ENCODE measurements around the gene TDRD10.

DNA sequence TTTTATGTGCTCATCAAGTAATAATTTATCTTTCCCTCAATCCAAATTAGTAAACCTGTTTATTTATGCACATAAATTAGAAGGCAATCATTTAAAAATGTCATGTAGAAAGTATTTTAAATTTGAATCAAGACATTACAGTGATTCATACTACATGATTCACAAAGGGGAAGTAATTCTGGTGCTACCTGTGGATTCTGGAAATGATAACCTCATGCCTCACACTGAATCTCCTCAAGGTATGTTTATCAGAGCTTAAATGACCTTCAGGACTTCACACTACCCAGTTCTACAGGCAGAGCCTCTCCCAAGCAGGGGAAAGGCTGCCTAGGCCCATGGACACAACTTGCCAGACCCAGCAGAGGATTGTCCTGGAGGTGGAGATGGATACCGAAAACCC, 25.2 kb upstream of the TDRD10 start:
- TF ChIP-seq, protein P1, sequence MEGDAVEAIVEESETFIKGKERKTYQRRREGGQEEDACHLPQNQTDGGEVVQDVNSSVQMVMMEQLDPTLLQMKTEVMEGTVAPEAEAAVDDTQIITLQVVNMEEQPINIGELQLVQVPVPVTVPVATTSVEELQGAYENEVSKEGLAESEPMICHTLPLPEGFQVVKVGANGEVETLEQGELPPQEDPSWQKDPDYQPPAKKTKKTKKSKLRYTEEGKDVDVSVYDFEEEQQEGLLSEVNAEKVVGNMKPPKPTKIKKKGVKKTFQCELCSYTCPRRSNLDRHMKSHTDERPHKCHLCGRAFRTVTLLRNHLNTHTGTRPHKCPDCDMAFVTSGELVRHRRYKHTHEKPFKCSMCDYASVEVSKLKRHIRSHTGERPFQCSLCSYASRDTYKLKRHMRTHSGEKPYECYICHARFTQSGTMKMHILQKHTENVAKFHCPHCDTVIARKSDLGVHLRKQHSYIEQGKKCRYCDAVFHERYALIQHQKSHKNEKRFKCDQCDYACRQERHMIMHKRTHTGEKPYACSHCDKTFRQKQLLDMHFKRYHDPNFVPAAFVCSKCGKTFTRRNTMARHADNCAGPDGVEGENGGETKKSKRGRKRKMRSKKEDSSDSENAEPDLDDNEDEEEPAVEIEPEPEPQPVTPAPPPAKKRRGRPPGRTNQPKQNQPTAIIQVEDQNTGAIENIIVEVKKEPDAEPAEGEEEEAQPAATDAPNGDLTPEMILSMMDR (conservative IDR thresholded peaks at IDR 0.05; ENCODE audit: low read depth, low read length): no peak
- TF ChIP-seq EZH2 (IDR thresholded peaks at IDR 0.05; ENCODE audit: borderline replicate concordance, low read depth, low read length, poor library complexity, severe bottlenecking): no peak

Data from A673 (cell line).